Measurements from ENCODE around the gene CCDC85C.

CCDC85C gene

GRCh38 chr14:99632410-99633035 lies 28.5 kb upstream of the CCDC85C start:
- DNase-seq (ENCODE audit: insufficient read length, low spot score) (no peak), FAIRE-seq (no peak)

GRCh38 chr14:99630202-99630601 lies 26.2 kb upstream of the CCDC85C start:
- DNase-seq (ENCODE audit: insufficient read length, low spot score) (no peak), FAIRE-seq (no peak)

GRCh38 chr14:99628887-99629618 lies 25.0 kb upstream of the CCDC85C start:
- FAIRE-seq (no peak), DNase-seq (ENCODE audit: insufficient read length, low spot score) (peak; percentile 78)

- FAIRE-seq: no peak
Measured at GRCh38 chr14:99627510-99628381, 23.7 kb upstream of the CCDC85C start.

GRCh38 chr14:99627100-99627499 lies 23.1 kb upstream of the CCDC85C start:
- FAIRE-seq (no peak), DNase-seq (ENCODE audit: insufficient read length, low spot score) (no peak)

More at GRCh38 chr14:99627510-99628381, 23.7 kb upstream of the CCDC85C start:
- no peak for DNase-seq (ENCODE audit: insufficient read length, low spot score)

GRCh38 chr14:99626041-99626648 lies 22.1 kb upstream of the CCDC85C start:
- no peak for FAIRE-seq
- no peak for DNase-seq (ENCODE audit: insufficient read length, low spot score)

- DNase-seq (ENCODE audit: insufficient read length, low spot score) (no peak), FAIRE-seq (no peak)
Measured at GRCh38 chr14:99625476-99625875, 21.5 kb upstream of the CCDC85C start.

GRCh38 chr14:99624971-99625370 lies 21.0 kb upstream of the CCDC85C start:
- DNase-seq (ENCODE audit: insufficient read length, low spot score) (no peak), FAIRE-seq (no peak)

- FAIRE-seq (no peak), DNase-seq (ENCODE audit: insufficient read length, low spot score) (no peak)
Measured at GRCh38 chr14:99624024-99624423, 20.0 kb upstream of the CCDC85C start.

- DNase-seq (ENCODE audit: insufficient read length, low spot score) (no peak), FAIRE-seq (no peak)
Measured at GRCh38 chr14:99621948-99622347, 17.9 kb upstream of the CCDC85C start.

- FAIRE-seq (no peak), DNase-seq (ENCODE audit: insufficient read length, low spot score) (no peak)
Measured at GRCh38 chr14:99619835-99620834, 16.1 kb upstream of the CCDC85C start.

GRCh38 chr14:99616832-99617800 lies 13.1 kb upstream of the CCDC85C start:
- DNase-seq (ENCODE audit: insufficient read length, low spot score): no peak
- no peak for FAIRE-seq

GRCh38 chr14:99615497-99616157 lies 11.6 kb upstream of the CCDC85C start:
- FAIRE-seq: no peak
- DNase-seq (ENCODE audit: insufficient read length, low spot score): no peak

GRCh38 chr14:99612738-99613330 lies 8.8 kb upstream of the CCDC85C start:
- DNase-seq (ENCODE audit: insufficient read length, low spot score): no peak
- FAIRE-seq: no peak

- FAIRE-seq (no peak), DNase-seq (ENCODE audit: insufficient read length, low spot score) (no peak)
Measured at GRCh38 chr14:99612071-99612737, 8.2 kb upstream of the CCDC85C start.

GRCh38 chr14:99611646-99612045 lies 7.6 kb upstream of the CCDC85C start:
- DNase-seq (ENCODE audit: insufficient read length, low spot score): no peak
- FAIRE-seq: no peak
